SK-N-SH treated with all-trans-retinoic acid at 6 μM for 48 hours (cell line): Measurements from ENCODE around the gene DYNLRB2.

Source experiments
- ATAC-seq: fragments of 200-7000 bp; cut with Tn5 transposase; 3 replicates; pipeline ENCODE4 v1.9.1; 2020; ENCODE audit warnings: mild to moderate bottlenecking, moderate library complexity
- ARNTL ChIP-seq: fragments of 450-650 bp; formaldehyde crosslinking; IDR thresholded peaks from 2 replicates; pipeline ENCODE4 v1.5.0; 2020; ENCODE audit warnings: low read depth, mild to moderate bottlenecking, moderate library complexity, borderline replicate concordance
- BACH2 ChIP-seq: fragments of 250-450 bp; sonication (Bioruptor Pico); IDR thresholded peaks from 2 replicates; pipeline ENCODE4 v1.9.0; 2021; ENCODE audit warnings: mild to moderate bottlenecking, borderline replicate concordance
- CSDC2 ChIP-seq: fragments of 250-450 bp; sonication (Bioruptor Pico); IDR thresholded peaks from 2 replicates; pipeline ENCODE4 v1.5.0; 2020; ENCODE audit warnings: mild to moderate bottlenecking, moderate library complexity
- ESRRG ChIP-seq: fragments of 250-450 bp; sonication (Bioruptor Pico); IDR thresholded peaks from 2 replicates; pipeline ENCODE4 v1.6.1; 2021; ENCODE audit warnings: mild to moderate bottlenecking
- GLIS3 ChIP-seq: fragments of 250-450 bp; sonication (Bioruptor Pico); IDR thresholded peaks from 2 replicates; pipeline ENCODE4 v1.5.0; 2020; ENCODE audit warnings: mild to moderate bottlenecking, moderate library complexity
- ISL1 ChIP-seq: fragments of 250-450 bp; sonication (Bioruptor Pico); IDR thresholded peaks from 2 replicates; pipeline ENCODE4 v2.1.2; 2022; ENCODE audit warnings: mild to moderate bottlenecking, moderate library complexity
- OSR1 ChIP-seq: fragments of 250-450 bp; sonication (Bioruptor Pico); IDR thresholded peaks from 2 replicates; pipeline ENCODE4 v1.8.0; 2022; ENCODE audit warnings: moderate library complexity, mild to moderate bottlenecking, inconsistent platforms
- PPARA ChIP-seq: fragments of 250-450 bp; sonication (Bioruptor Pico); IDR thresholded peaks from 2 replicates; pipeline ENCODE4 v1.5.0; 2020; ENCODE audit warnings: mild to moderate bottlenecking, borderline replicate concordance
- RARB ChIP-seq: fragments of 250-450 bp; sonication (Bioruptor Pico); IDR thresholded peaks from 2 replicates; pipeline ENCODE4 v1.8.0; 2021; ENCODE audit warnings: mild to moderate bottlenecking, moderate library complexity
- SNAI2 ChIP-seq: fragments of 250-450 bp; sonication (Bioruptor Pico); IDR thresholded peaks from 2 replicates; pipeline ENCODE4 v1.5.0; 2020; ENCODE audit warnings: mild to moderate bottlenecking, moderate library complexity
- TOX ChIP-seq: fragments of 250-450 bp; sonication (Bioruptor Pico); IDR thresholded peaks from 2 replicates; pipeline ENCODE4 v1.8.0; 2021; ENCODE audit warnings: mild to moderate bottlenecking, moderate library complexity, borderline replicate concordance
- ZFP3 ChIP-seq: fragments of 250-450 bp; sonication (Bioruptor Pico); IDR thresholded peaks from 2 replicates; pipeline ENCODE4 v1.5.0; 2020; ENCODE audit warnings: mild to moderate bottlenecking, moderate library complexity
- ZFP30 ChIP-seq: fragments of 450-650 bp; formaldehyde crosslinking; IDR thresholded peaks from 2 replicates; pipeline ENCODE4 v1.5.0; 2022; ENCODE audit warnings: mild to moderate bottlenecking, moderate library complexity
- ZNF565 ChIP-seq: fragments of 450-650 bp; formaldehyde crosslinking; conservative IDR thresholded peaks from 2 replicates; pipeline ENCODE4 v1.5.0; 2020; ENCODE audit warnings: low read depth, mild to moderate bottlenecking, moderate library complexity
- ZNF70 ChIP-seq: fragments of 450-650 bp; formaldehyde crosslinking; IDR thresholded peaks from 2 replicates; pipeline ENCODE4 v1.5.0; 2020; ENCODE audit warnings: mild to moderate bottlenecking, moderate library complexity
- ZNF8 ChIP-seq: fragments of 450-650 bp; formaldehyde crosslinking; IDR thresholded peaks from 2 replicates; pipeline ENCODE4 v1.5.0; 2020; ENCODE audit warnings: mild to moderate bottlenecking, moderate library complexity
- TF ChIP-seq, protein P1 (sequence below): fragments of 250-450 bp; sonication (Bioruptor Pico); IDR thresholded peaks from 2 replicates; pipeline ENCODE4 v1.8.0; 2021; ENCODE audit warnings: low read depth, mild to moderate bottlenecking, moderate library complexity, borderline replicate concordance
- TF ChIP-seq, protein P2 (sequence below): fragments of 250-450 bp; sonication (Bioruptor Pico); IDR thresholded peaks from 2 replicates; pipeline ENCODE4 v1.5.1; 2021; ENCODE audit warnings: mild to moderate bottlenecking, moderate library complexity
- TF ChIP-seq, protein P3 (sequence below): fragments of 250-450 bp; sonication (Bioruptor Pico); IDR thresholded peaks from 2 replicates; pipeline ENCODE4 v1.5.0; 2020; ENCODE audit warnings: mild to moderate bottlenecking, moderate library complexity
- TF ChIP-seq, protein P4 (sequence below): fragments of 250-450 bp; sonication (Bioruptor Pico); IDR thresholded peaks from 2 replicates; pipeline ENCODE4 v1.5.1; 2020; ENCODE audit warnings: low read depth, mild to moderate bottlenecking, moderate library complexity
- TF ChIP-seq, protein P5 (sequence below): fragments of 250-450 bp; sonication (Bioruptor Pico); IDR thresholded peaks from 2 replicates; pipeline ENCODE4 v1.8.0; 2020; ENCODE audit warnings: mild to moderate bottlenecking, moderate library complexity, borderline replicate concordance

The DYNLRB2 gene

DNA sequence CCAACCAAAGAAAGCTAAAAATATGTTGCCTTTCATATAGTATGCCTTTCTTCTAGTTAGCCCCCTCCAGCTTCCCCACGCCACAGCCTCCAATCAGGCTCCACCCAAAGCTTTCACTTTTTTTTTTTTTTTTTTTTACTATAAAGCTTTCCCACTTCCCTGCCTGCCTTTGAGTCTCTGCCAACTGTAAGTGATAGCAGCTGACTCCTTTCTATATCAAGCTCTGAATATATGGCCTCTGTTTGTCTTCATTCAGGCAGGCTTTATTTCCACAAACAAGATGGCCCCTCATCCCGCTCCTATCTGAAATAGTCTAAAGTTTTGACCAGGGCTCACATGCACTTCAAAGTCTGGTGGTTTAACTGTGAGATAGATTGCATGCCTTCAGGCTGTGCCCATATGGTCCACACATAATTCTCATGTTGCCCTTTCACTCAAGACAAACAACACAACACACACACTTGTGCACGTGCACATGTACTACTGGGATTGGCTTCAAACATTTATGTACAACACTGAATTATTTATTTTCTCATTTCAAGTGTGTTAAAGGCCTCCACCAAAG is 39.8 kb upstream of the DYNLRB2 start:
- ATAC-seq, result no peak
- TF ChIP-seq ARNTL (CRISPR knock-in tag) (no peak), ZFP30 (CRISPR knock-in tag) (no peak), ZNF70 (no peak), ZFP3 (CRISPR knock-in tag) (no peak), ISL1 (CRISPR knock-in tag) (no peak)
- TF ChIP-seq, protein P1, sequence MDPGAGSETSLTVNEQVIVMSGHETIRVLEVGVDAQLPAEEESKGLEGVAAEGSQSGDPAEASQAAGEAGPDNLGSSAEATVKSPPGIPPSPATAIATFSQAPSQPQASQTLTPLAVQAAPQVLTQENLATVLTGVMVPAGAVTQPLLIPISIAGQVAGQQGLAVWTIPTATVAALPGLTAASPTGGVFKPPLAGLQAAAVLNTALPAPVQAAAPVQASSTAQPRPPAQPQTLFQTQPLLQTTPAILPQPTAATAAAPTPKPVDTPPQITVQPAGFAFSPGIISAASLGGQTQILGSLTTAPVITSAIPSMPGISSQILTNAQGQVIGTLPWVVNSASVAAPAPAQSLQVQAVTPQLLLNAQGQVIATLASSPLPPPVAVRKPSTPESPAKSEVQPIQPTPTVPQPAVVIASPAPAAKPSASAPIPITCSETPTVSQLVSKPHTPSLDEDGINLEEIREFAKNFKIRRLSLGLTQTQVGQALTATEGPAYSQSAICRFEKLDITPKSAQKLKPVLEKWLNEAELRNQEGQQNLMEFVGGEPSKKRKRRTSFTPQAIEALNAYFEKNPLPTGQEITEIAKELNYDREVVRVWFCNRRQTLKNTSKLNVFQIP (CRISPR knock-in tag), result no peak

DNA sequence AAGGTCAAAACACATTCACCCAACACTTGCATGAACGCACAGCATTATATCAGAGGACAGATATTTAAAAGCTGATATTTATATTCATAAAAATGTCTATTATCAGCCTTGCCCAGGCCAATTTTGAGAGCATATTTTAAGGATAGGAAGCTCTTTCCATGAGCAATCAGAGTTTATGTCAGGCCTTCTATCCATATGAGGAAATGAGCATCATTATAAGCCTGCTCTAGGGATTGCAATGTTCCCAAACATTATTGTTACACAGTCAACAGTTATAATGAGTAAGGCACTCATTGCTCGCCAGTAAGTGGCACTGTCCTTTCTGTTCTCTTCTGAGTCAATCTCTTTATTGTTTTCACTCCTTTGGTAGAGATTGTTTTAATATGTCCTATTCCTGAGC is 37.7 kb upstream of the DYNLRB2 start:
- TF ChIP-seq CSDC2 (CRISPR knock-in tag), result no peak
- TF ChIP-seq, all 23 proteins: peak for 0
- ATAC-seq, result no peak

DNA sequence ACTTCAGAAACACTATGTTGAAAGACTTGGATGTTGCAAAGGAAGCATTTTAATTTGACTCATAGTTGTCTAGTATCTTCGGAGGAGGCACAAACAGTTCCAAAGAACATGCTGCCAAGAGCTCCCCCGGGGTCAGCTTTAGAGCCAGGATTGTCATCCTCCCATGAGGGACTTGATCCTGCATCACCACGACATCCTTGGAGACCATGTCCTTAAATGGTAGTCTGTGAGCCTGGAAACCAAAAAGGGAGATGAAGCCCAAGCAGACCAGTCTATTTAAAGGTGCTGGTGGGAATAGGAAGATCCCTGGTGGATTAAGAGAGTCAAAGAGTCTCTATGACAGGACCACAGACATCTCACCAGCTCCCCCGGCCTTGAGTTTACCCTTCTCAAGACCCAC is 33.3 kb upstream of the DYNLRB2 start:
- no peak for TF ChIP-seq ISL1 (CRISPR knock-in tag)
- TF ChIP-seq, protein P2, sequence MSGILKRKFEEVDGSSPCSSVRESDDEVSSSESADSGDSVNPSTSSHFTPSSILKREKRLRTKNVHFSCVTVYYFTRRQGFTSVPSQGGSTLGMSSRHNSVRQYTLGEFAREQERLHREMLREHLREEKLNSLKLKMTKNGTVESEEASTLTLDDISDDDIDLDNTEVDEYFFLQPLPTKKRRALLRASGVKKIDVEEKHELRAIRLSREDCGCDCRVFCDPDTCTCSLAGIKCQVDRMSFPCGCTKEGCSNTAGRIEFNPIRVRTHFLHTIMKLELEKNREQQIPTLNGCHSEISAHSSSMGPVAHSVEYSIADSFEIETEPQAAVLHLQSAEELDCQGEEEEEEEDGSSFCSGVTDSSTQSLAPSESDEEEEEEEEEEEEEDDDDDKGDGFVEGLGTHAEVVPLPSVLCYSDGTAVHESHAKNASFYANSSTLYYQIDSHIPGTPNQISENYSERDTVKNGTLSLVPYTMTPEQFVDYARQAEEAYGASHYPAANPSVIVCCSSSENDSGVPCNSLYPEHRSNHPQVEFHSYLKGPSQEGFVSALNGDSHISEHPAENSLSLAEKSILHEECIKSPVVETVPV (CRISPR knock-in tag), result no peak
- TF ChIP-seq, protein P1 (CRISPR knock-in tag), result no peak
- no peak for ATAC-seq

DNA sequence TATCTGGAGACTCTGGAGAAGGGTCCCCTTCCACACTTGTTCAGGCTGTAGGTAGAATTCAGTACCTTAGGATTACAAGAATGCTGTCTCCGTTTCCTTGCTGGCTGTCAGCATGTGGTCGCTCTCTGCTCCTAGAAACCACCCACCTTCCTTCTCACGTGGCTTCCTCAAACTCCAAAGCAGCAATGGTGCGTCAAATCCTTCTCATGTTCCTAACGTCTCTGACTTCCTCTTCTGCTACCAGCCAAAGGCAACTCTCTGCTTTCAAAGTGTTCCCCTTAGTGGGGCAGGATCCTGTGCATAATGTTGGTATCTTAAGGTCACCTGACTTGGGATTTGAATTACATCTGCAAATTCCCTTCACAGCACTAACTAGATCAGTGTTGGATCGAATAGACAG is 30.9 kb upstream of the DYNLRB2 start:
- no peak for ATAC-seq
- TF ChIP-seq, protein P3, sequence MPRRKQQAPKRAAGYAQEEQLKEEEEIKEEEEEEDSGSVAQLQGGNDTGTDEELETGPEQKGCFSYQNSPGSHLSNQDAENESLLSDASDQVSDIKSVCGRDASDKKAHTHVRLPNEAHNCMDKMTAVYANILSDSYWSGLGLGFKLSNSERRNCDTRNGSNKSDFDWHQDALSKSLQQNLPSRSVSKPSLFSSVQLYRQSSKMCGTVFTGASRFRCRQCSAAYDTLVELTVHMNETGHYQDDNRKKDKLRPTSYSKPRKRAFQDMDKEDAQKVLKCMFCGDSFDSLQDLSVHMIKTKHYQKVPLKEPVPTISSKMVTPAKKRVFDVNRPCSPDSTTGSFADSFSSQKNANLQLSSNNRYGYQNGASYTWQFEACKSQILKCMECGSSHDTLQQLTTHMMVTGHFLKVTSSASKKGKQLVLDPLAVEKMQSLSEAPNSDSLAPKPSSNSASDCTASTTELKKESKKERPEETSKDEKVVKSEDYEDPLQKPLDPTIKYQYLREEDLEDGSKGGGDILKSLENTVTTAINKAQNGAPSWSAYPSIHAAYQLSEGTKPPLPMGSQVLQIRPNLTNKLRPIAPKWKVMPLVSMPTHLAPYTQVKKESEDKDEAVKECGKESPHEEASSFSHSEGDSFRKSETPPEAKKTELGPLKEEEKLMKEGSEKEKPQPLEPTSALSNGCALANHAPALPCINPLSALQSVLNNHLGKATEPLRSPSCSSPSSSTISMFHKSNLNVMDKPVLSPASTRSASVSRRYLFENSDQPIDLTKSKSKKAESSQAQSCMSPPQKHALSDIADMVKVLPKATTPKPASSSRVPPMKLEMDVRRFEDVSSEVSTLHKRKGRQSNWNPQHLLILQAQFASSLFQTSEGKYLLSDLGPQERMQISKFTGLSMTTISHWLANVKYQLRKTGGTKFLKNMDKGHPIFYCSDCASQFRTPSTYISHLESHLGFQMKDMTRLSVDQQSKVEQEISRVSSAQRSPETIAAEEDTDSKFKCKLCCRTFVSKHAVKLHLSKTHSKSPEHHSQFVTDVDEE (CRISPR knock-in tag), result no peak
- TF ChIP-seq ARNTL (CRISPR knock-in tag) (no peak), ZFP3 (CRISPR knock-in tag) (no peak), PPARA (CRISPR knock-in tag) (no peak), OSR1 (CRISPR knock-in tag) (no peak), ESRRG (CRISPR knock-in tag) (no peak), SNAI2 (no peak), BACH2 (no peak), GLIS3 (no peak), ZNF8 (no peak), CSDC2 (CRISPR knock-in tag) (no peak), TOX (no peak), RARB (CRISPR knock-in tag) (no peak), ZNF565 (no peak), ZFP30 (CRISPR knock-in tag) (no peak), ZNF70 (no peak)
- TF ChIP-seq, protein P4, sequence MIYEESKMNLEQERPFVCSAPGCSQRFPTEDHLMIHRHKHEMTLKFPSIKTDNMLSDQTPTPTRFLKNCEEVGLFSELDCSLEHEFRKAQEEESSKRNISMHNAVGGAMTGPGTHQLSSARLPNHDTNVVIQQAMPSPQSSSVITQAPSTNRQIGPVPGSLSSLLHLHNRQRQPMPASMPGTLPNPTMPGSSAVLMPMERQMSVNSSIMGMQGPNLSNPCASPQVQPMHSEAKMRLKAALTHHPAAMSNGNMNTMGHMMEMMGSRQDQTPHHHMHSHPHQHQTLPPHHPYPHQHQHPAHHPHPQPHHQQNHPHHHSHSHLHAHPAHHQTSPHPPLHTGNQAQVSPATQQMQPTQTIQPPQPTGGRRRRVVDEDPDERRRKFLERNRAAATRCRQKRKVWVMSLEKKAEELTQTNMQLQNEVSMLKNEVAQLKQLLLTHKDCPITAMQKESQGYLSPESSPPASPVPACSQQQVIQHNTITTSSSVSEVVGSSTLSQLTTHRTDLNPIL (CRISPR knock-in tag), result no peak
- TF ChIP-seq, protein P5, sequence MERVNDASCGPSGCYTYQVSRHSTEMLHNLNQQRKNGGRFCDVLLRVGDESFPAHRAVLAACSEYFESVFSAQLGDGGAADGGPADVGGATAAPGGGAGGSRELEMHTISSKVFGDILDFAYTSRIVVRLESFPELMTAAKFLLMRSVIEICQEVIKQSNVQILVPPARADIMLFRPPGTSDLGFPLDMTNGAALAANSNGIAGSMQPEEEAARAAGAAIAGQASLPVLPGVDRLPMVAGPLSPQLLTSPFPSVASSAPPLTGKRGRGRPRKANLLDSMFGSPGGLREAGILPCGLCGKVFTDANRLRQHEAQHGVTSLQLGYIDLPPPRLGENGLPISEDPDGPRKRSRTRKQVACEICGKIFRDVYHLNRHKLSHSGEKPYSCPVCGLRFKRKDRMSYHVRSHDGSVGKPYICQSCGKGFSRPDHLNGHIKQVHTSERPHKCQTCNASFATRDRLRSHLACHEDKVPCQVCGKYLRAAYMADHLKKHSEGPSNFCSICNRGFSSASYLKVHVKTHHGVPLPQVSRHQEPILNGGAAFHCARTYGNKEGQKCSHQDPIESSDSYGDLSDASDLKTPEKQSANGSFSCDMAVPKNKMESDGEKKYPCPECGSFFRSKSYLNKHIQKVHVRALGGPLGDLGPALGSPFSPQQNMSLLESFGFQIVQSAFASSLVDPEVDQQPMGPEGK (CRISPR knock-in tag), result no peak
- TF ChIP-seq, protein P1 (CRISPR knock-in tag), result no peak
- TF ChIP-seq, protein P2 (CRISPR knock-in tag), result no peak
